Esophagus squamous epithelium (tissue), 4 donors: Measurements from ENCODE around the gene PYROXD2.

Source experiments
- POLR2A ChIP-seq, 4 donors: fragments of 450-650 bp; IDR thresholded peaks; one replicate each; pipeline ENCODE4 v1.6.1; 2017; ENCODE audit warnings: antibody characterized with exemption in 4 of 4, mild to moderate bottlenecking in 4 of 4, moderate library complexity in 3 of 4
- TF ChIP-seq, protein P1 (sequence below), 6 experiments: fragments of 450-650 bp in 4 of 6; fragments of 200-600 bp in 2 of 6; sonication (generic) in 2 of 6; IDR thresholded peaks; one replicate each; pipeline ENCODE4 v1.5.1; 2016 to 2019; ENCODE audit warnings: antibody characterized with exemption in 6 of 6, mild to moderate bottlenecking in 4 of 6, moderate library complexity in 4 of 6

DNA sequence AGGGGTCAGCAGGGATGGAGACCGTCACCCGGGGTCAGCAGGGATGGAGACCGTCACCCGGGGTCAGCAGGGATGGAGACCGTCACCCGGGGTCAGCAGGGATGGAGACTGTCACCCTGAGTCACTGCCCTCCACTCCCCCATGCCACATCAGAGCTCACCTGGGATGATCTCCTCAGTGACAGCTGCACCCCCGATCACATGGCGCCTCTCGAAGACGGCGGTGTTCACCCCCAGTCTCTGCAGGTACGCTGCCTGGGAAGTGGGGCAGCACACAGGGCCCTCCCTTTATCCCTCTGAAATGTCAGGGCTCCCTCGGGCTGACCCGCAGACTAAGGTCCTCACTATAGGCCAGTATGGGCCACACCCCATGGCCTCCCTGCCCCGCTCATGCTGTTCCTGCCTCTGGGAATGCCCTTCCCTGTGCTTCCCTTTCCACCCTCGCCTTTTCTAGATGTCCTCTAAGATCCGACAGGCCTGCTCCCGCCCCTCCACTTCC is 7.2 kb downstream of the PYROXD2 start:
- TF ChIP-seq, protein P1, sequence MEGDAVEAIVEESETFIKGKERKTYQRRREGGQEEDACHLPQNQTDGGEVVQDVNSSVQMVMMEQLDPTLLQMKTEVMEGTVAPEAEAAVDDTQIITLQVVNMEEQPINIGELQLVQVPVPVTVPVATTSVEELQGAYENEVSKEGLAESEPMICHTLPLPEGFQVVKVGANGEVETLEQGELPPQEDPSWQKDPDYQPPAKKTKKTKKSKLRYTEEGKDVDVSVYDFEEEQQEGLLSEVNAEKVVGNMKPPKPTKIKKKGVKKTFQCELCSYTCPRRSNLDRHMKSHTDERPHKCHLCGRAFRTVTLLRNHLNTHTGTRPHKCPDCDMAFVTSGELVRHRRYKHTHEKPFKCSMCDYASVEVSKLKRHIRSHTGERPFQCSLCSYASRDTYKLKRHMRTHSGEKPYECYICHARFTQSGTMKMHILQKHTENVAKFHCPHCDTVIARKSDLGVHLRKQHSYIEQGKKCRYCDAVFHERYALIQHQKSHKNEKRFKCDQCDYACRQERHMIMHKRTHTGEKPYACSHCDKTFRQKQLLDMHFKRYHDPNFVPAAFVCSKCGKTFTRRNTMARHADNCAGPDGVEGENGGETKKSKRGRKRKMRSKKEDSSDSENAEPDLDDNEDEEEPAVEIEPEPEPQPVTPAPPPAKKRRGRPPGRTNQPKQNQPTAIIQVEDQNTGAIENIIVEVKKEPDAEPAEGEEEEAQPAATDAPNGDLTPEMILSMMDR (IDR thresholded peaks at IDR 0.05) = no peak
- TF ChIP-seq POLR2A (IDR thresholded peaks at IDR 0.05) = no peak
